HT-29 (cell line): ENCODE measurements around the gene ADPRM. TPM values are rescaled to one million over a fixed set of nuclear protein-coding genes. Genes with fewer than 3 reads are reported as not detected.

Experiments used
- DNase-seq: peaks from one replicate; pipeline ENCODE4 v3.0.0-alpha.2; 2015; ENCODE audit warnings: low spot score
- total RNA-seq: library from RNA; depleted of rRNA; stranded (reverse); fragments of >200 nt; shearing (Covaris generic); gene quantifications from 2 replicates; pipeline ENCODE4 v1.2.3, GENCODE V29; 2014

The ADPRM gene
- total RNA-seq, 1 experiment from 2014 or later, result 2.7 TPM

GRCh38 chr17:10738521-10739258, 41.3 kb downstream of the ADPRM start:
- no peak for DNase-seq

GRCh38 chr17:10739386-10739785, 42.0 kb downstream of the ADPRM start:
- no peak for DNase-seq

GRCh38 chr17:10741416-10742135, 44.2 kb downstream of the ADPRM start:
- DNase-seq, result no peak

- DNase-seq, result no peak
Observed at GRCh38 chr17:10742431-10742830, 45.0 kb downstream of the ADPRM start.

- DNase-seq, result no peak
Observed at GRCh38 chr17:10743316-10744009, 46.1 kb downstream of the ADPRM start.

GRCh38 chr17:10744501-10745000, 47.2 kb downstream of the ADPRM start:
- DNase-seq, result no peak

- DNase-seq, result no peak
Observed at GRCh38 chr17:10745231-10745630, 47.8 kb downstream of the ADPRM start.

- DNase-seq, result no peak
Observed at GRCh38 chr17:10748531-10749181, 51.3 kb downstream of the ADPRM start.

GRCh38 chr17:10750210-10750609, 52.8 kb downstream of the ADPRM start:
- no peak for DNase-seq

GRCh38 chr17:10751563-10751962, 54.2 kb downstream of the ADPRM start:
- DNase-seq, result no peak

- no peak for DNase-seq
Observed at GRCh38 chr17:10752696-10753095, 55.3 kb downstream of the ADPRM start.

GRCh38 chr17:10754109-10754508, 56.7 kb downstream of the ADPRM start:
- peak; percentile 59 for DNase-seq

GRCh38 chr17:10754861-10755591, 57.6 kb downstream of the ADPRM start:
- no peak for DNase-seq

- DNase-seq, result no peak
Observed at GRCh38 chr17:10755592-10756127, 58.3 kb downstream of the ADPRM start.

- no peak for DNase-seq
Observed at GRCh38 chr17:10756185-10756584, 58.8 kb downstream of the ADPRM start.

- no peak for DNase-seq
Observed at GRCh38 chr17:10756619-10757018, 59.2 kb downstream of the ADPRM start.

- no peak for DNase-seq
Observed at GRCh38 chr17:10757067-10757466, 59.7 kb downstream of the ADPRM start.

- DNase-seq, result no peak
Observed at GRCh38 chr17:10757647-10758046, 60.3 kb downstream of the ADPRM start.

GRCh38 chr17:10758062-10758461, 60.7 kb downstream of the ADPRM start:
- no peak for DNase-seq
